ENCODE results near the gene DLX4.
A peak's percentile ranks its signal among the peaks of the same experiment; 100 is the strongest.

Gene DLX4

GRCh38 chr17:49987290-49987585 is 18.2 kb downstream of the DLX4 start:
- DNase-seq (ENCODE audit: low read depth), result no peak

DNA sequence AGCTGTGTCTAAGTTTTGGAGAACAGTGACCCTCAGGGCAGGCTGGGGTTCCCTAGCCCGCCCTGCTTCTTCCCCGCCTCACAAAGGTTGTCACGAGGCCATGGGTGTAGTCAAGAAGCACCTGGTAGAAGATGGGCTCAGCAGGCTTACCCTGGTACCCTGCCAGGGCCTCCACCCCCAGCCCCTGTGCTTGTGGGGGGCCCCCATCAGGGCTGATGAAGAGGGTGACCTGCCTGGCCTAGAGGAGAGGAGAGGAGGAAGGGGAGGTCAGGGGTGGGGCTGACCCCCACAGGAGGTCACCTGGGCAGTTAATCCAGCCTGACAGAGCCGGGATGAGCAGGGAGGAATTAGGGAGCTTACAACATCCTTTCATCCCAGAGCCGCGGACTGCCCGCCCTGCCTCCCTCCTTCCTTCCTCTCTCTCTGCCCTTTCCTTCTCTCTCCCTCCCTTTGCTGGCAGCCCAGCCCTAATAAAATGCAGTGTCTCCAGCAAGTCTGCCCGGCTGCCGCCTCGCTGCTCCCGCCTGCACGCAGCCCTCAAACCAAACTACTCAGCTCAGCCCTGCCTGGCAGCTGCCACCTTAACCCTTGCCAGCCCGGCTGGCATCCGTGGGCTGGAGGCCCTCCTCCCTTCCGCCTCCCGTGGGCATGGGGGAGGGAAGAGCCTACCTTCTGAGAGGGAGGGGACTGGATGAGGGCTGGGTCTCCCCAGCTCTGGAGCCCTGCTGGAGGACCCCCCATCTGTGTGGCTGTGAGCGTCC is 18.9 kb downstream of the DLX4 start:
- DNase-seq (ENCODE audit: low read depth), result no peak

DNA sequence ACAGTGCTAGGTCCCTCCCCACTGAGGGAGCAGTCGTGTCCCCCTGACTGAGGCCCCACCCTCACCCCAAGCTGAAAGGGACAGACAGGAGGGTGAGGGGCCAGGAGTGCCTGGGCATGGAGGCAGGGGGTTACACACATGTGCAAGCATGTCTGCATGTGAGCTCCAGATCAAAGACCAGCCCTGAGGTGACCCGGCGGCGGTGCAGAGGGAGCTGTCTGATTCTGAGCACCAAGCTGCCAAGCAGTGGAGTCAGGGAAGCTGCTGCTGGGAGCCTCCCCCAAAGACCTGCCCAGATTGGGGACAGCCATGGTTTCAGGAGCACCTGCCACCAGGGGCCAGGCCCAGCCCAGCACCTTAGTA is 20.5 kb downstream of the DLX4 start:
- no peak for DNase-seq (ENCODE audit: low read depth)

DNA sequence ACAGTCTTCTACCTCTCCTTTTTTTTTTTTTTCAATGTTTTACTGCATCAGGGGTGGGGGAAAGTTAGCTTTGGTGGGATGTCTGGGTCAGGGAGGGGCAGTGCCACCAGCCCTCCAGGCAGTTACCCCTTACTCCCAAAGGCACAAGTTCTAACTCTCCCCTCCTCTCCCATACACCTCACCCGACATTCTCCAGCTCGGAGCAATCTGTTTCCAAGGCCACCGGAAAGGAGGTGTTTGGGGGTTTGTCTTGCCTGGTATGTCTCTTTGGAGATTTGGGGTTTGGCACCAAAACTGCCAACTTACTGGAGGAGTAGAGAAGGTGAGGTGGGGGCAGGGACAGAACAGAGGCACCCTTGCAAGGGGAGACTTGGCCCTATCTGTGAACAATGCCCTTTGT is 21.3 kb downstream of the DLX4 start:
- DNase-seq (ENCODE audit: low read depth), result no peak

GRCh38 chr17:49990921-49991320 is 21.9 kb downstream of the DLX4 start:
- DNase-seq (ENCODE audit: low read depth), result no peak

GRCh38 chr17:49991409-49991808 is 22.4 kb downstream of the DLX4 start:
- no peak for DNase-seq (ENCODE audit: low read depth)

GRCh38 chr17:49992191-49992932 is 23.4 kb downstream of the DLX4 start:
- no peak for DNase-seq (ENCODE audit: low read depth)

- no peak for DNase-seq (ENCODE audit: low read depth)
Observed at GRCh38 chr17:49992933-49993422, 24.0 kb downstream of the DLX4 start.

DNA sequence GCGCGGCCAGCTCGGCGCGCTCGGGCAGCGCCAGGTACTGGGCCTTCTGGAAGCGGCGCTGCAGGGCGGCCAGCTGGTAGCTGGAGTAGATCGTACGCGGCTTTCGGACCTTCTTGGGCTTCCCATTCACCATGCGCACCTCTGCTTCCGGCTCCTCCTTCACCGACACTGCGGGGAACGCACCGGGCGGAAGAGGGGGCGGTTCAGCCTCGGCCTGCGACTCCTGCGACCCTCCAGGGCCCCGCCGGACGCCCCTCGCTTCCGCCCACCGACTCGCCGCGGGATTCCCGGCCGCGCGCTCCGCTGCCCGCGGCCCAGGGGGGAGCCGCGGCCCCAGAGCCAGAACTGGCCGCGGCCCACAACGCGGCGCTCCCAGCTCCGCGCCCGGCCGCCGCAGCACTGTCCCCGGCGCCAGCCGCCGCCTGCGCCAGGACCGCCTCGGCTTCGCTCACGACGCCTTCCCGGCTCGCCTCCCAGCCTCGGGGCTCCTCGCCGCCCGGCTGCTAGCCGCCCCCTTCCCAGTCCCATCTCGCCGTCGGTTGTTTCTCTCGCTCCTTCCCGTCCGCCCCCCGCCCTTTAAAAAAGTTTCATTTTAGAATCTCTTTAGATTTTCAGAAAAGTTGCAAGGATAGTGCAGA is 24.6 kb downstream of the DLX4 start:
- no peak for DNase-seq (ENCODE audit: low read depth)

DNA sequence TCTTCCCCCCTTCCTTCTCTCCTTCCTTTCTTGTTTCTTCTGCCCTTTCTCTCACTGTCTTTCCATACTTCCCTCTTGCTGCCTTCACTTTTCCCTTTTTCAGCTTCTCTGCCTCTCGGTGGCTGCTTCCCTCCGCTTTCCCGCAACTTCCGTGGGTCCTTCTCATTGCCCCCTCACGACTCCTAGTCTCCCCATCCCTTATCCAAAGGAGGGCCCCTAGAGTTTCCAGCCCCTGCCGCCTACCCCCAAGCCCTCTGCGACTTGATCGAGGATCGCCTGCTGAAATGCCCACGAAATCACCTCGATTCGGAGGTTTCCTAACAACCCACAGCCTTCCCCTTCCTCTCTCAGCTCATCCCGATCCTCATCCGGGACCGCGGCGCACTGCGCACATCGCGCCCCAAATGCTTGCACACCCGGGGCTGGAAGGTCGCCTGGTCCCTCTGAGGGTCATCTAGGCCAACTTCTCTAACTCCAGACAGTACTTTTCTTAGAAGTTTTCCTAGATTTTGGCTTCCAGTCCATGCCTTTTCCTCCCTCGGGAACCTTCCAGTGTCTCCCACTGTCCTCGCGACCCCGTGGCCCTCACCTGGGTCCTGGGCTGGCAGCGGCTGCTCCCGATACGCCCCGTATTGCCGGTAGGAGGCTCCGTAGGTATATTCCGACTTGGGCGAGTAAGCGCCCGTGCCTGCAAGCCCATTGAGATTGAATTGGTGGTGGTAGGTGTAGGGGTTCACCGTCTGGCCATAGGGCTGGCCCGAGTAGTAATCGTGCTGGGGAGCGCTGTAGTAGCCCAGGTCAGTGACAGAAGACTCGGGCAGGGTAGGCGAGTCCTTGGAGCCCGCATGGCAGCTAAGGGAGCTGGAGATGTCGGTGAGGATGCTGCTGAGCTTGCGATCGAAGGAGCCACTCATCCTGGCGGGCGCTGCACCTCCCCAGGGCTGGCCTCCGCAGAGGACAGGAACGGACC is 25.4 kb downstream of the DLX4 start:
- no peak for DNase-seq (ENCODE audit: low read depth)

GRCh38 chr17:49995055-49995738 is 26.2 kb downstream of the DLX4 start, which contains the start of gene DLX3:
Gene DLX3 (minus strand): TSS chr17:49995224. CDS start chr17:49994998, 226 bp downstream.
- no peak for DNase-seq (ENCODE audit: low read depth)

- DNase-seq (ENCODE audit: low read depth), result no peak
Observed at GRCh38 chr17:49996121-49996494, 27.1 kb downstream of the DLX4 start.

- DNase-seq (ENCODE audit: low read depth), result peak; percentile 53
Observed at GRCh38 chr17:49996495-49997300, 27.7 kb downstream of the DLX4 start.

- DNase-seq (ENCODE audit: low read depth), result no peak
Observed at GRCh38 chr17:49997301-49997650, 28.3 kb downstream of the DLX4 start.

DNA sequence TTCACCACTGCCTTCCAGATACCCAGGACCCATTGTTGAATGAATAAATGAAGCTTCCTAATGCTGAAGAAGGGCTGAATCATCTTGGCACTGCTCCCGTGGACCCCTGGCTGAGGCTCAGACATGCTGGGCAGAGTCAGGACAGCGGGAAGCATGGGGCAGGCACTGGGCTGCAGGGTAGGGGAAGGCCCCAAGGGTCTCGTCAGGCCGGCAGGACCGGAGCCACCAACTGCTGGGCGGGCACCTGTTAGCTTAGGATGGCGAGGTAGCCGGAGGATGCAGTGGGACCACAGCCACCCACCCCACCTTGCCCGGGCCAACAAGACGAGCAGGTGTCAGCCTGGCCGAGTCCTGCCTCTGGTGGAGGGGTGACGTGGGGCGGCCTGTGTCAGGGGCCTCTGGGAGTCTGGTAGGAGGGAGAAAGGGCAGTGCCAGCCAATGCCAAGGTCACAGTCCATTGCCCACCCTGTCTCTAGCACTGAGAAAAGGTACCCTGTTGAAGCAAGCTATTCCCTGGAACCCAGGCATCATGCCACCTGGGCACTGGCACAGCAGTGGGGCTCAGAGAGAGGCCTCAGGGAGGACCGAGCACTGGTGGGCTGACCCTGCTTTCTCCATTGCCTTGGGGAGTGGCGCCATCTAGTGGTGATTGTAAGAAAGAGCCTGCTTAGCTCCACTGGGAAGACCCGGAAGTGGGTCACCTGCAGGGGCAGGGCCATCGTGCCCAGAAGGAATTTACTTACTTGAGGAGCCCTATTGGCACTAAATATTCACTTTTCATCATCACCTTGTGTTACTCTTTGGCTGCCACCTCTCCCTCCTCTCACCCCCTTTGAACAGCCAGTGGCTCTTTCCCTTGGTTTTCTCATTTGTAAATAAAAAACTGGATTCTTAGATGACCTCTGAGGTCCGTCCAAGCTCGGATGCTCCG is 29.0 kb downstream of the DLX4 start:
- DNase-seq (ENCODE audit: low read depth), result peak; percentile 78

DNA sequence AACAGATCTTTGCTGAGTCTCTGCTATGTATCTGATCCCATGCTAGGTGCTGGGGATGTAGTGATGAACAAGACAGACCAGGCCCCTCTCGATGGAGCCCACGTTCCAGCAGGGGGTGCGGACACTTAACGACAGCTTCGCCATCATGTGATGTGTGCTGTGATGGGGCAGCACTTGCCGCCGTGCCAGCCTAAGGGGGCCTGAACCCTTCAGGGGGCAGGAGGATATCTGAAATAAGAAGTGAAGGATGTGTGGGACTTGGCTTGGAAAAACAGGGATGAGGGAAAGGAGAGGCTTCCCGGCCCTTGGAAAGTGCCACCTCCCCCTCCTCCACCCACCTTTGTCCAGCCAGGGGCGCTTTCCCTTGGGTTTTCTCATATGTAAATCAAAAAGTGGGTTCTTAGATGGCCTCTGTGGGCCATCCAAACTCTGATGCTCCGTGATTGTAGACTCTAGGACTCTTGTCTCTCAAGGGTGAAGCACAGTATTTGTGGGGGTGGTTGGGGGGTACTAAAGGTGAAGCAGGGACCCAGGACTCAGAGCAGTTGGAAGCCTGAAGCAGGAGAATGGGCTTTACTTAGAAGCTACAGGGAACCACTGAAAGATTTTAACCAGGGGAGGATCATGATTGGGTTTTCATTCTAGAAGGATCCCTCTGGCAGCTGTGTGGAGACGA is 30.0 kb downstream of the DLX4 start:
- no peak for DNase-seq (ENCODE audit: low read depth)

DNA sequence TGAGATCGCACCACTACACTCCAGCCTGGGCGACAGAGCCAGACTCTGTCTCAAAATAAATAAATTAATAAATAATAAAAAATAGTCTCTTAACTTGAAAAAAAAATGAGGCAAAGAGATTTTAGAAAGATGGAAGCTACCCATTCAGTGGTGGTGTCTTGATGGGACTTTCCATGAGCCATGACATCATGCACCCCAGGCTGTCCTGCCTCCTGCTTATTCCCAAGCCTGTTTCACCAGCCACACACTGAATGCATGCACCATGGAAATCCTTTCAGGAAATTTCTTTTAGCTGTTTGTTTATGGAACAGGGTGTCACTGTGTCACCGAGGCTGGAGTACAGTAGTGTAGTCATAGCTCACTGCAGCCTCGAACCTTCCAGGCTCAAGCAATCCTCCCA is 34.9 kb downstream of the DLX4 start:
- DNase-seq (ENCODE audit: low read depth), result no peak

- DNase-seq (ENCODE audit: low read depth), result no peak
Observed at GRCh38 chr17:50009282-50009681, 40.3 kb downstream of the DLX4 start.

DNA sequence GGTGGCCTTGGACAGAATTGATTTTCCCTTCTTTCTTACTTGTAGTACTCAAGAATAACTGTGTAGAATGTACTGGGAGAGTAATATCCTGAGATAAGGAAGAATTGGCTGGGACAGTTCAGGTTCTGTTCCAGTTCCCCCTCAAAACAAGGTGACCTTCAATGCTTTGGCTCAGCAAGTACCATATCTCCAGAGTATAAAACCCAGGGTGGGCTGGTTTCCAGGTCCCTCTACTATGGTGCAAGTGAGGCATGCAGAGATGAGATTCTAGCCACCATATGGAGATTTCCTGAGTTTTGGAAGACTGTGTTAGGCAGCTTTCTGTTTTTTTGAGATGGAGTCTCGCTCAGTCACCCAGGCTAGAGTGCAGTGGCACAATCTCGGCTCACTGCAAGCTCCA is 44.1 kb downstream of the DLX4 start:
- no peak for DNase-seq (ENCODE audit: low read depth)
